A172 (cell line): Measurements from ENCODE around the gene OBSCN. TPM values are rescaled to one million over a fixed set of nuclear protein-coding genes. Genes with fewer than 3 reads are reported as not detected.
"Not testable (repeated sequence)": the region's sequence is repeated elsewhere in the genome, so short reads cannot be mapped to it uniquely, and the experiment has no call there.

Experiments
- DNase-seq: peaks from one replicate; pipeline ENCODE4 v3.0.0-alpha.2; 2015; ENCODE audit warnings: low spot score
- total RNA-seq: library from RNA; depleted of rRNA; stranded (reverse); fragments of >200 nt; shearing (Covaris generic); gene quantifications from 2 replicates; pipeline ENCODE4 v1.2.3, GENCODE V29; 2014

OBSCN gene
- total RNA-seq, 1 experiment from 2014 or later, result 9.9 TPM

DNA sequence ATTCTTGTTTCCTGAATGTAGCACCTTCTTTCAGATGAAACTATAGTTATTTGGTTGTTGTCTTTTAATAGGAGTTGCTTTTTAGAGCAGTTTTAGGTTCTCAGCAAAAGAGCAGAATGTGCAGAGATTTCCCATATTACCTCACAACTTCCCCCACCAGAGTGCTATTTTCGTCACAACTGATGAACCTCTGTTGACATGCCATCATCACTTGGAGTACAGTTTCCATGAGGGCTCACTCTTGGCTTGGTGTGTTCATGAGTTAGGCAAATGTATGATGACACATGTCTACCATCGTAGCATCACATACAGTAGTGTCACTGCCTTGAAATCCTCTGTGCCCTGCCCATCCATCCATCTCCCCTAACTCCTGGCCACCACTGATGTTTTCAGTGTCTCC lies 38.5 kb upstream of the OBSCN start:
- DNase-seq, result no peak

GRCh38 chr1:228170666-228171065 lies 37.2 kb upstream of the OBSCN start:
- DNase-seq, result no peak

- no peak for DNase-seq
These were observed 36.5 kb upstream of the OBSCN start for GRCh38 chr1:228171221-228171891.

GRCh38 chr1:228172591-228173527 lies 35.0 kb upstream of the OBSCN start:
- no peak for DNase-seq

DNA sequence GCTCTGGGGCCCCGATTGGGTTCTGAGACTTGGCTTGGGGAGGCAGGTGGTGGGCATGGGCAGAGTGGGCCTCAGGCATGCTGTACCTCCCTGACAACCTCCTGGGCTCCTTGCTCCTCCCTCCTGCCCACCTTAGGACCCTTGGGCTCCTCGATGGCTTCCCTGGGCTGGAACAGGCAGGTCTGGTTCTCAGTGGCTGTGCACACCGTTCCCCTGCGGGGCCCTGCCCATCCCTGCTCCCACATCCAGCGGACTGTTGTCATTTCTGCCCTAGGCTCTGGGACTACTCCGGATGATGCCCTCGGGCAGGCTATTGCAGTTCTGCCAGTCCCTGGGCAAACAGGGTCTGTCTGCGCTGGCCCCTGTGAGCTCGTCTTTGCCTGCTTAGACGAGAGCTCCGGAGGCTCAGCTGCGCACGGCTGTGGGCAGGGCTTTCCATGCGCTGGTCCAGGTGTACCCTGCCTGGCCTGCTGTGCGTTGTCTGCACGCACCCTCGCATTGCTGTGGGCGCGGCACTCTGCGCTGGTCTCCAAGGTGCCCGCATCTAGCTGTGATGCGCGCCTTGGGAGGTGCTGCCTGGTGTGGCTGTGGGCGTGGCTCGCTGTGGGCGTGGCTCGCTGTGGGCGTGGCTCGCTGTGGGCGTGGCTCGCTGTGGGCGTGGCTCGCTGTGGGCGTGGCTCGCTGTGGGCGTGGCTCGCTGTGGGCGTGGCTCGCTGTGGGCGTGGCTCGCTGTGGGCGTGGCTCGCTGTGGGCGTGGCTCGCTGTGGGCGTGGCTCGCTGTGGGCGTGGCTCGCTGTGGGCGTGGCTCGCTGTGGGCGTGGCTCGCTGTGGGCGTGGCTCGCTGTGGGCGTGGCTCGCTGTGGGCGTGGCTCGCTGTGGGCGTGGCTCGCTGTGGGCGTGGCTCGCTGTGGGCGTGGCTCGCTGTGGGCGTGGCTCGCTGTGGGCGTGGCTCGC lies 34.0 kb upstream of the OBSCN start:
- not testable (repeated sequence) for DNase-seq

DNA sequence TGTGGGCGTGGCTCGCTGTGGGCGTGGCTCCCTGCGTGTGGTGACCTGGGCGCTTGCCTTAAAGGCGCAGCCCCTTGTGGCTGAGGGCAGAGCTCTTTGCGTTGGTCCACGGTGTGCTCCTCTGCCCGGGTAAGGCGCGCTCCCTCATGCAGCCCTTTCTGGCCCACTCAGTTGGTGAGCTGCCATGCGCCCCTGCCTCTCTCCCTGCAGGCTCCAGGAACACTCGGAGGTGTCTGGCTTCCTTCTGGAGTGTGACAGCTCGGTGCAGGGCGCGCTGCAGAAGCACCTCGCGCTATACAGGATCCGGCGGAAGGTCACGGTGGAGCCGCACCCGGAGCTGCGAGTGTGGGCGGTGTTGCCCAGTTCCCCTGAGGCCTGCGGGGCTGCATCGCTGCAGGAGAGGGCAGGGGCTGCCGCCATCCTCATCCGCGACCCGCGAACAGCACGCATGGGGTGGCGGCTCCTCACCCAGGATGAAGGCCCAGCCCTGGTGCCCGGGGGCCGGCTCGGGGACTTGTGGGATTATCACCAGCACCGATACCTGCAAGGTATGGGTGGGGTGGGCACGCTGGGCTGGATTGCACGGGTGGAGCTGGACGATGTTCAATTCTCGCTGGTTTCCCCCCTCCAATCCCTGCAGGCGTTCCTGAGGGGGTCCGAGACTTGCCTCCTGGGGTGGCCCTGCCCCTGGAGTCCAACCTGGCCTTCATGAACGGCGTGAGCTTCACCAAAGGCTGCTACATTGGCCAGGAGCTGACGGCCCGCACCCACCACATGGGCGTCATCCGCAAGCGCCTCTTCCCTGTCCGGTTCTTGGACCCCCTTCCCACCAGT lies 33.1 kb upstream of the OBSCN start:
- no peak for DNase-seq

GRCh38 chr1:228175316-228176023 lies 32.4 kb upstream of the OBSCN start:
- no peak for DNase-seq

- no peak for DNase-seq
These were observed 31.8 kb upstream of the OBSCN start for GRCh38 chr1:228176024-228176395.

DNA sequence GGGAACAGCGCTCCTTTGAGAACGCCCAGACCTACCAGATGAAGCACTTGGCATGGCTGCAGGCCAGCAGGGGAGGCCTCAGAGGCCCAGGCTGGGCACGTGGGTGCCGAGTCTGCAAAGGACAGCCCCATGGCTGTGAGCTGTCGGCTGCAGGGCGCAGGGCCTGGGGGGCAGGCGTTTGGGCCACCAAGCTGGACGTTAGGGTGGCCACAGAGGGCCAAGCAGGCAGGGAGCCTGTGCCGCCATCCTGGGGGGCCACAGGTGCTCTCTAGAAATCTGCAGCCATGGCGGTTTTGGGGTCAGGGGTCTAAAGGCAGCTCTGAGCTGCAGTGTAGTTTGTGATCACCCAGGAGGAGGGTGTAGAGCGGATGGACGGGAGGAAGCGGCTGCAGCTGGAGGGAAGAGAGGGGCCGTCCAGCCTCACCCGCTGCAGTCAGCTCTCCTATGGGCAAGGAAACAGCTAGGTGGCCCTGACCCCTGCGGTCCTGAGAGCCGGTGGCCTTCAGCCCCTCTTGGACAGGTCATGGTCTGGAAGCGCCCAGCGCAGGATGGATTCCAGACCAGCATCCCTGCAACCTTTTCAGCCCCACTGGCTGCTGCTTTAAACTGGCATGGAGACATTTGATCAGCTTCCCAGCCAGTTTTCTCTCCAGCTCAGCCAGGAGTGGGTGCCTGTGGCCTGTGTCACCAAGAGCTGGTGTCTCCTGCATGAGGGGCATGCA lies 31.2 kb upstream of the OBSCN start:
- DNase-seq, result no peak

DNA sequence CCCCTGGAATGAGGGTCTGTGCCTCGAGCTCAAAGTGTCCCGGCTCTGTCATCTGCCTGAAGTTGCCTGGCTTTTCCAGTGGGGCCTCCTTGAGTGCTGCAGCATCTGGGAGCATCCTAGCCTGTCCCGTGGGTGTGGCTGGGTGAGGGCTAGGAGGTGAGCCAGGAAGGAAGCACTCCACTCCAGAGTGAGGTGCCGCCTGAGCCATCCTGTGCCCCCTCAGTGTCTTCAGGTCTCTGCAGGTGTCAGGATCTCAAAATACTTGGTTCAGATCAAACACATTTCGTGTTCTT lies 30.7 kb upstream of the OBSCN start:
- DNase-seq, result no peak

DNA sequence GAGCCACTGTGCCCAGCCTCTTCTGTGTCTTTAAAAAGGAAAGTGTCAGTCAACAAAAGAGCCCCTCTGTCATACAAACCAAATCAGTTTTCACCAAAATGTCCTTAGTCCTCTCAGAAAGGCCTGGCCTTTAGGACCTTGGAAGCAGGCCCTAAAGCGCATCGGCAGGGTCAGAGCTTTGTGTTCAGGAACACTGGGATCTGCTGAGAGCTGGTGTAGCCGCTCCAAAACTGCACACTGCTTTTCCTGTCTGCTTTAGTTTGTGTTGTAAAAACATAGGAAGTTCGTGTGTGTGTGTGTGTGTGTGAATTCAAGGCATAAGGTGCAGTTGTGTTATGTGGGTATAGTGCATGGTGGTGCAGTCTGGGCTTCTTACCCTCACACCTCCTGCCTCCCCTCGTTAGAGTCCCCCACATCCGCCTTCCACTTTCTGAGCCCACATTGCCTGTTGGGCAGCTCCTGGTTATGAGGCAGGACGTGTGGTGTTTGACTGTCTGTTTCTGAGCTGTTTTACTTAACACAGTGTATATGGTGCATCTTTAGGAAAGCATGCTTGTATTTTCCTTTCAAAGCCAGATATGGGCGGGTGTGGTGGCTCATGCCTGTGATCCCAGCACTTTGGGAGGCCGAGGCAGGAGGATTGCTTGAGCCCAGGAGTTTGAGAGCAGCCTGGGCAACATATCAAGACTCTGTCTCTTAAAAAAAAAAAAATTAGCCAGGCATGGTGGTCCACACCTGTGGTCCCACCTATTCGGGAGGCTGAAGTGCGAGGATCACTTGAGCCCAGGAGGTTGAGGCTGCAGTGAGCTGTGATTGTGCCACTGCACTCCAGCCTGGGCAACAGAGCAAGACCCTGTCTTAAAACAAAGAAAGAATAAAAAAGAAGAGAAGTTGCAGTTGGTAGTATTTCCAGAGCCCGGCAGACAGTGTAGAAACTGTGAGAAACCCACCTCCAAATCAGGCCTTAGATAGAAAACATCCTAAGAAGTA lies 29.8 kb upstream of the OBSCN start:
- DNase-seq, result no peak

DNA sequence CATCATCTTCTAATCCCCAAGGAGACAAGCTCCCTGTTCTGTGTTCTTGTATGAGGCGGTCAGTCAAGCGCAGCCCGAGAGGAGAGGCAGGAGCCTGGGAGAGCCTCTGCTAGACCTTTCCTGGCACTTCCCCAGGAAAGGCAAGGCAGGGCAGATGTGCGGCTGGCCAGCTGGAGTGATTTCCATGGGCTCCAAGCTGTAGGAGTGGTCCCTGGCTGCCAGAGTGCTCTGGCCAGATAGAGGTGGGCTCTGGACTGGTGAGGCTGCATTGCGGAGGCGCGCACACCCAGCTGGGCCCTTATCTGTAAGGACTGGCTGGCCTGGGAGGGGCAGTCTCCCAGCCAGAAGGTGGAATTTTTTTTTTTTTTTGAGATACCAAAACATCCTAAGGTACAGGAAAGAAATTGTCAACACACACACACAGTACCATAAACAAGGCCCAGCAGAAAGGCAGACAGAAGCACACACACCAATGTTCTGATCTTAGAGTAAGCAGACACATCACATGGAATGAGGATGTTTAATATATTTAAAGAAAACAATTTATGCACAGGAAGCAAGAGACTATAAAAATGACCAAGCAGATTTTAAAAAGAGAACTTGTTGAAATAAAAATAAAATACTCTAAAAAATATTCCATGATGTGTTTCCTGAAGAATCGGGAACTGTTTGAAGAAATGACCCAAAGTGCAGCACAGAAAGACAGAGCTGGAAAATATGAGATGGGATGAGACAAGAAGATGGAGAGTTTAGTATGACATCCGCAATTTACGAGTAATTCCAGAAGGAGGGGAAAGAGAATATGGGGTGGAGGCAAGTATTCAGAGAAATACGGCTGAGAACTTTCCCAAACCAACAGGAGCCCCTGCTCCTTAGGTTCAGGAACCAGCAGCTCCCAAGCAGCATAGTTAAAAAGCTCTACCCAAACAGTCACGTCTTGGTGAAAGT lies 28.8 kb upstream of the OBSCN start:
- DNase-seq, result no peak

GRCh38 chr1:228180271-228180958 lies 27.4 kb upstream of the OBSCN start:
- DNase-seq, result no peak

GRCh38 chr1:228180959-228181644 lies 26.7 kb upstream of the OBSCN start:
- no peak for DNase-seq

DNA sequence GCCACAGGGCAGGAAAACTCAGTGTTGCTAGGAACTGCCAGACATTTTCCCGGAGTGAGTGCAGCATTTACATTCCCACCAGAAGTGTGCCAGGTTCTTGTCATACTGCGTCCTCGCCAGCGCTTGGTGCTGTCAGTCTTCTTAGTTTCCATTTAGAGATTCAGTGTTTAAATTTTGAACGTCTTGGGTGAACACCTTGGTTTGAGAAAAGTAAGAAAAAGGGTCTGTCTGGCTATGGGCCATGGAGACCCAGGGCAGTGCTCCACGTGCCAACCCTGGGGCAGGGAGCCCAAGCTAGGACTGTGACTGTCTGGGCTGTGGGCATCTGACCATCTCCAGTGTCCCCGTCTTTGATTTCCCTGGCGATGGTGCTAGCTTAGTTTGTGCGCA lies 26.2 kb upstream of the OBSCN start:
- DNase-seq, result no peak

DNA sequence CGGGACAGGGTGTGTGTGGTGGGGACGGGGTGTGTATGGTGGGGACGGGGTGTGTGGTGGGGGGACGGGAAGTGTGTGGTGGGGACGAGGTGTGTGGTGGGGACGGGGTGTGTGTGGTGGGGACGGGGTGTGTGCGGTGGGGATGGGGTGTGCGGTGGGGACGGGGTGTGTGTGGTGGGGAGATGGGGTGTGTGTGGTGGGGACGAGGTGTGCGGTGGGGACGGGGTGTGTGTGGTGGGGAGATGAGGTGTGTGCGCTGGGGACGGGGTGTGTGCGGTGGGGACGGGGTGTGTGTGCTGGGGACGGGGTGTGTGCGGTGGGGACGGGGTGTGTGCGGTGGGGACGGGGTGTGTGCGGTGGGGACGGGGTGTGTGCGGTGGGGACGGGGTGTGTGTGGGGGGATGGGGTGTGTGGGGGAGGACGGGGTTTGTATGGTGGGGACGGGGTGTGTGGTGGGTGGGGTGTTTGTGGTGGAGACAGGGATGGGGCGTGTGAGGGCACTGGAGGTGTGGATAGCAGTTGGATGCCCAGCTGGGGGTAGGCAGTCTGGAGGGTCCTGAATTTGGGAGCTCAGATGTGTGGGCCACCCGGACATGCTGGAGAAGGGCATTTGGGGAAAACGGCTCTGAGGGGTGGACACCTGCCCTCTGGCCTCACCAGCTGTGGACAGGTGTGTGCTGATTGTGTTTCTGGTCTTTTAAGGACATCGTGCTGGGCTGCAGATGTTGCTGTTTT lies 25.4 kb upstream of the OBSCN start:
- no peak for DNase-seq
